BE2C (cell line): ENCODE results near the gene MAPKAP1.

Experiments used
- DNase-seq: peaks from one replicate; pipeline ENCODE4 v3.0.0-alpha.2; 2020
- H3K27me3 ChIP-seq: fragments of 250-450 bp; sonication (Bioruptor Pico); 2 replicates; pipeline ENCODE4 v1.5.1; 2020; ENCODE audit warnings: mild to moderate bottlenecking
- H3K36me3 ChIP-seq: fragments of 250-450 bp; sonication (Bioruptor Pico); 2 replicates; pipeline ENCODE4 v1.5.1; 2020; ENCODE audit warnings: mild to moderate bottlenecking
- H3K4me1 ChIP-seq: fragments of 250-450 bp; sonication (Bioruptor Pico); 2 replicates; pipeline ENCODE4 v1.5.1; 2020
- H3K4me3 ChIP-seq: 2 replicates; pipeline ENCODE4 v1.5.1; 2011; ENCODE audit warnings: low read depth, low read length
- H3K9me3 ChIP-seq: fragments of 250-450 bp; sonication (Bioruptor Pico); 2 replicates; pipeline ENCODE4 v1.5.1; 2020
- TF ChIP-seq, protein P1 (sequence below): IDR thresholded peaks from 2 replicates; pipeline ENCODE4 v1.5.1; 2012; ENCODE audit warnings: mild to moderate bottlenecking, low read depth, low read length

Gene MAPKAP1

DNA sequence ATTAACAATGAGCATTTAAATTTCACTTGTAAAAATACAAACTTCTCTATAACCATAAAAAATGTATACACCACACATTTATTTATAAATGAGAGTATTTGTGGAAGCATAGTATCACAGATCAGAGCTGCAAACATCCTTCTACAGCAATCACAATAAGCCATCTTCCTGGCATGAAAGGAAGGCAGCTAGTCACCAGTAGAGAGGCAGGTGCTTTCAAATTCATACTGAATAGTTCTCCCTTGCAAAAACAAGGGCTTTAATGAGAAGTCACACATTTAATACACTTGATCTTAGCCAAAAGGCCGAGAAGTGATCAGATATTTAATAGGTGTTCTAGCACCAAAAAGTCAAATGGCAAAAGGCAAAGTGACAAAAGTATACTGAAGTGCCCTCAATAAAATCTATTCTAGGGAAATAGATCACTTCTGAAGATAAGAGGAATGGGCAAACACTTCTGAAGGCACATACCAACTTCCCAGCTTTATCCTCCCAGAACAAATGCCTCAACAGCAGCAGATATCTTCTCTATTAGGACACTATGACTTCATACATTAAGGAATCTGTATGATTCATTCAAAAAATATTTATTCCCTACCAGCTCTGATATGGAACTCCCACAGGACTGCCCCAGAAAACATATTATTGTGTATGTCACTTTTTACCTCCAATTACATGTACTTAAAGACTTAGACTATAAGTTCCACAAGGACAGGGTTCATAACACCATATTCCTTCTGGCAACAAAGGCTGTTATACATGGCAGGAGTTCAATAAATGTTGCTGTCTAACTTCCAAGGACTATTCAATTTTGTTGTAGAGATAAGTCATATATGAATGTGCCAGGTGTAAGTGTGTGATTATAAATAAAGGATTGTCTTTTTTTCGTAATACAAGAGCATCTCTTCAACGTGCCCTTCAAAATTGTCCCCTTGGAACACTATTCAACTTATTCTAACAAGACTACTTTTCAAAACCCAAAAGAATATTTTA, 31.7 kb downstream of the MAPKAP1 start:
- Histone ChIP-seq H3K27me3 (no peaks in the 10 kb centered on the region), H3K4me3 (no peak overlapping the region), H3K9me3 (no peaks in the 10 kb centered on the region), H3K36me3 (no peaks in the 10 kb centered on the region; the same call in 1 of the 2 replicates), H3K4me1 (peaks cover 3% of the 10 kb centered on the region; the same call in 1 of the 2 replicates)
- TF ChIP-seq, protein P1, sequence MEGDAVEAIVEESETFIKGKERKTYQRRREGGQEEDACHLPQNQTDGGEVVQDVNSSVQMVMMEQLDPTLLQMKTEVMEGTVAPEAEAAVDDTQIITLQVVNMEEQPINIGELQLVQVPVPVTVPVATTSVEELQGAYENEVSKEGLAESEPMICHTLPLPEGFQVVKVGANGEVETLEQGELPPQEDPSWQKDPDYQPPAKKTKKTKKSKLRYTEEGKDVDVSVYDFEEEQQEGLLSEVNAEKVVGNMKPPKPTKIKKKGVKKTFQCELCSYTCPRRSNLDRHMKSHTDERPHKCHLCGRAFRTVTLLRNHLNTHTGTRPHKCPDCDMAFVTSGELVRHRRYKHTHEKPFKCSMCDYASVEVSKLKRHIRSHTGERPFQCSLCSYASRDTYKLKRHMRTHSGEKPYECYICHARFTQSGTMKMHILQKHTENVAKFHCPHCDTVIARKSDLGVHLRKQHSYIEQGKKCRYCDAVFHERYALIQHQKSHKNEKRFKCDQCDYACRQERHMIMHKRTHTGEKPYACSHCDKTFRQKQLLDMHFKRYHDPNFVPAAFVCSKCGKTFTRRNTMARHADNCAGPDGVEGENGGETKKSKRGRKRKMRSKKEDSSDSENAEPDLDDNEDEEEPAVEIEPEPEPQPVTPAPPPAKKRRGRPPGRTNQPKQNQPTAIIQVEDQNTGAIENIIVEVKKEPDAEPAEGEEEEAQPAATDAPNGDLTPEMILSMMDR = no peak
- DNase-seq = no peak

DNA sequence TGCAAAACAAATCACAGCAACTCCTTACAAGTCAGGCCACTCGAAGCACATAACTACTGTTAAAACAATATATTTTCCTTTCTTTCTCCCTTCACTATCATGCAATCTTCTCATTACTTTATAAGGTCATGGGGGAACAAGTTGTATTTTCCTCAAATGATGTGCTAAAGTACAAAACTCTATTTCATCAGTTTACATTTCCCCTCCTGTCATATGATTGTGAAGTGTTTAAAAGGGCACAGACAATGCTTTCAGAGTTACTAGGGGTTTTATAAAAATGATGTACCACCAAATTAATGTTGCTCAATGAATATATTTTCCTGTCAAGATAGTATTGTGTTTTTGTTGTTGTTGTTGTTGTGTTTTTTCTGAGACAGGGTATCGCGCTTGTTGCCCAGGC, 34.1 kb downstream of the MAPKAP1 start:
- DNase-seq = no peak
- no peaks in the 10 kb centered on the region for H3K27me3 ChIP-seq
- peaks cover 3% of the 10 kb centered on the region; the same call in 1 of the 2 replicates for H3K4me1 ChIP-seq
- TF ChIP-seq, protein P1 = no peak
- H3K9me3 ChIP-seq = no peaks in the 10 kb centered on the region; the same call in 1 of the 2 replicates
- no peak overlapping the region for H3K4me3 ChIP-seq
- no peaks in the 10 kb centered on the region; the same call in 1 of the 2 replicates for H3K36me3 ChIP-seq

DNA sequence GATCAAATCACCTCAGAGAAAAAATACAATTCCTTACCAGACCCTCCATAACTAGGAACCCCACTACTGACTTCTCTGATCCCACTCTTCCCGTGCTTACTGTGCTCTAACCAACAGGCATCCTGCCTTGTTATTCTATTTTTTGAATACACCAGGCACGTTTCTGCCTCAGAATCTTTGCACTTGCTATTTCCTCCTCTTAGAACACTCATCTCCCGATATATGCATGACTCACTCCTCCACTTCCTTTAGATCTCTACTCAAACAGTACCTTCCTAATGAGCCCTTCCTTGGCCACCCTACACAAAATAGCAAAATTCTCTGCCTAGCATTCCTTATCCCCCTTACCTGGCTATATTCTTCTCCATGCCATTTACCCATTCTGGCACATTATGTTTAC, 43.9 kb downstream of the MAPKAP1 start:
- no peak for DNase-seq
- Histone ChIP-seq H3K9me3 (no peaks in the 10 kb centered on the region; the same call in 1 of the 2 replicates), H3K36me3 (no peaks in the 10 kb centered on the region), H3K4me3 (no peak overlapping the region), H3K4me1 (no peaks in the 10 kb centered on the region), H3K27me3 (no peaks in the 10 kb centered on the region)
- TF ChIP-seq, protein P1 = no peak

DNA sequence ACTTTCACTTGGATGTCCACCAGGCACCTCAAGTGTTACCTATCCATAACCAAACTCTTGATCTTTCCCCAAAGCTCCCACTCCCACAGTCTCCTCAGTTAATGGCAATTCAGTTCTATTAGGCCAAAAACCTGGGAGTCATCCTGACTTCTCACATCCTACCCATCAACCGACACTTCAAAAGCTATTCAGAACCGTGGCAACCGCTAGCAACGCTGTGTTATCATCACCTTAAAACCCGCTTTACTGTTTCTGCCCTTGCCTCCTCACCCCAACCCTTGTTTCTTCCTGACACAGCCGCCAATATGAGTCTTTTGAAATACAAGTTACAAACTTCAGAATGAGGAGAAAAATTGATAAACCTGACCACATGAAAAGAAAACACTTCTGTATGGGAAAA, 46.5 kb downstream of the MAPKAP1 start:
- TF ChIP-seq, protein P1 = no peak
- Histone ChIP-seq H3K9me3 (no peaks in the 10 kb centered on the region), H3K36me3 (peaks cover under 1% of the 10 kb centered on the region; the same call in 1 of the 2 replicates), H3K4me3 (no peak overlapping the region), H3K4me1 (no peaks in the 10 kb centered on the region), H3K27me3 (no peaks in the 10 kb centered on the region)
- no peak for DNase-seq

DNA sequence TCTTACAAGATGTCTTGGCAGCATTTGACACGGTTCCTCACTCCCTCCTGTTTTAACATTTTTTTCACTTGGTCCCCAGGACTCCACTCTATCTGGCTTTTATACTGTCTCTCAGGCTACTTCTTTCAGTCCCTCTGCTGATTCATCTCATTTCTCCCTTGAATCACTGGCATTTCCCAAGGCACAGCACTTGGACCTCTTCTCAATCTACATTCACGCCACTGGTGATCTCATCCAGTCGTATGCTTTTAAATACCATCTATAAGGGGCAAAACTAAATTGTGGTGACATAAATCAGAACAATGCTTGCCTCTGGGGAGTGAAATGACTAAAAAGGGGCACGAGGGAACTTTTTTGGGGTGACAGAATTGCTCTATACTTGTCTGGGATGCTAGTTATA, 47.1 kb downstream of the MAPKAP1 start:
- Histone ChIP-seq H3K9me3 (no peaks in the 10 kb centered on the region), H3K36me3 (peaks cover 2% of the 10 kb centered on the region; the same call in 1 of the 2 replicates), H3K4me3 (no peak overlapping the region), H3K27me3 (no peaks in the 10 kb centered on the region), H3K4me1 (no peaks in the 10 kb centered on the region)
- TF ChIP-seq, protein P1 = no peak
- DNase-seq = no peak
